Measurements from ENCODE around the gene LRRC71. TPM values are rescaled to one million over a fixed set of nuclear protein-coding genes. Genes with fewer than 3 reads are reported as not detected.

LRRC71 gene
- total and polyA plus RNA-seq, 10 of the 15 experiments (the other 5 are each of a cell fraction or from before 2014, with no cell fraction given), result not detected

DNA sequence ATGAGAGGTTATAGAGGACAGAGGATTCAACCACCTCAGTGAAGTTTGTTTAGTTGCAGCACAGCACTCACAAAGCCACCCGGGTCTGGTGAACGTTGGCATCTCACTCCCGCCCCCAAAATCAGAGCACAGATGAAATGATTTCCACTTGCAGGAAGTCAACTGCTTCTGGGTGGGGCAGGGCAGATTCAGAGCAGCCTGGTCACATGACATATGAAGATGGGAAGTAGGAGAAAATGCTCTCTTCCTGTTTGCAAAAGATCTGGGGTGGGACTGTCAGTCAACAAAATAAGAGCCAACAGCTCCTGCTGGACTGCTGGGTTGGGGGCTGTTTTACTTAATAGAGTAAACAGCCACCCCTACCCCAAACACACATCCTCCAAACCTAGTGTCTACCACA lies 43.2 kb downstream of the LRRC71 start:
- intact Hi-C loops (cut with micrococcal nuclease; ENCODE audit: unreplicated experiment) (no loop called here), in situ Hi-C loops (cut with MboI) (no loop called here)
- no peak overlapping the region for H3K4me3 ChIP-seq
- peaks cover 0 to 2% of the 10 kb centered on the region in 2 experiments; a peak in 1 of 4 replicates for H3K36me3 ChIP-seq (ENCODE audit: control insufficient read depth in 2 of 2, insufficient read depth in 2 of 2, low read length in 1 of 2)
- BruUV-seq (replicated peaks), result no TSS peak
- DNase-seq (ENCODE audit: low read depth, low spot score), result no peak
- H3K4me1 ChIP-seq (ENCODE audit: control insufficient read depth, insufficient read depth, low read length), result peaks cover 3% of the 10 kb centered on the region
- no peaks in the 10 kb centered on the region for H3K27me3 ChIP-seq (replicated peaks in 1 of 2; ENCODE audit: control insufficient read depth in 2 of 2, insufficient read depth in 2 of 2, low read length in 1 of 2)
- no peak overlapping the region for H3K9ac ChIP-seq (ENCODE audit: control insufficient read depth, insufficient read depth, low read length)
- no peak for FAIRE-seq
- ChIA-PET RAD21 (ENCODE audit: unreplicated experiment) (no interaction called here), POLR2A (no interaction called here), SMC1A (ENCODE audit: uncharacterized antibody, unreplicated experiment) (interaction anchor here (1.2 kb wide), 1 partner anchor 17 kb away, joined by 3 read pairs; no protein-coding TSS in a partner anchor), CTCF (interaction anchor here (0.7 kb wide), 1 partner anchor 111 kb away, joined by 4 read pairs; no protein-coding TSS in a partner anchor)
- H3K79me2 ChIP-seq (ENCODE audit: control insufficient read depth, insufficient read depth, low read length), result no peaks in the 10 kb centered on the region
- no peaks in the 10 kb centered on the region for H3K9me3 ChIP-seq (replicated peaks; ENCODE audit: control insufficient read depth, insufficient read depth, low read length)
- TF ChIP-seq, protein P1, sequence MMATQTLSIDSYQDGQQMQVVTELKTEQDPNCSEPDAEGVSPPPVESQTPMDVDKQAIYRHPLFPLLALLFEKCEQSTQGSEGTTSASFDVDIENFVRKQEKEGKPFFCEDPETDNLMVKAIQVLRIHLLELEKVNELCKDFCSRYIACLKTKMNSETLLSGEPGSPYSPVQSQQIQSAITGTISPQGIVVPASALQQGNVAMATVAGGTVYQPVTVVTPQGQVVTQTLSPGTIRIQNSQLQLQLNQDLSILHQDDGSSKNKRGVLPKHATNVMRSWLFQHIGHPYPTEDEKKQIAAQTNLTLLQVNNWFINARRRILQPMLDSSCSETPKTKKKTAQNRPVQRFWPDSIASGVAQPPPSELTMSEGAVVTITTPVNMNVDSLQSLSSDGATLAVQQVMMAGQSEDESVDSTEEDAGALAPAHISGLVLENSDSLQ (IDR thresholded peaks at IDR 0.05), result peak; percentile 45; the same call in 1 of the 2 replicates
- no peak for TF ChIP-seq MTA3 (IDR thresholded peaks at IDR 0.05; ENCODE audit: borderline replicate concordance, low read length)
- no peak for TF ChIP-seq SP1 (IDR thresholded peaks at IDR 0.05; ENCODE audit: low read depth, low read length)
- TF ChIP-seq JUNB (IDR thresholded peaks at IDR 0.05), result no peak
- no peak for TF ChIP-seq MYC (IDR thresholded peaks at IDR 0.05; ENCODE audit: insufficient read depth, insufficient read length, insufficient replicate concordance, low read length, severe bottlenecking)
- TF ChIP-seq RAD51 (IDR thresholded peaks at IDR 0.05), result peak; percentile 30; the same call in 1 of the 2 replicates
- peak overlapping the region; percentile 21 for H2AFZ ChIP-seq (ENCODE audit: control insufficient read depth, low read depth, low read length)
- WGBS (ENCODE audit: insufficient coverage, insufficient replicate concordance, low lambda C conversion rate, missing lambda C conversion rate), result 20% methylated on average over 3 of the region's 3 CpGs
- peak; percentile 31; the same call in 2 of the 3 replicates for ATAC-seq
- H3K27ac ChIP-seq (ENCODE audit: control insufficient read depth, insufficient read depth), result no peak overlapping the region
- no peaks in the 10 kb centered on the region for H4K20me1 ChIP-seq (ENCODE audit: control insufficient read depth, insufficient read depth)
- no peak overlapping the region for H3K4me2 ChIP-seq (ENCODE audit: control insufficient read depth, insufficient read depth)

DNA sequence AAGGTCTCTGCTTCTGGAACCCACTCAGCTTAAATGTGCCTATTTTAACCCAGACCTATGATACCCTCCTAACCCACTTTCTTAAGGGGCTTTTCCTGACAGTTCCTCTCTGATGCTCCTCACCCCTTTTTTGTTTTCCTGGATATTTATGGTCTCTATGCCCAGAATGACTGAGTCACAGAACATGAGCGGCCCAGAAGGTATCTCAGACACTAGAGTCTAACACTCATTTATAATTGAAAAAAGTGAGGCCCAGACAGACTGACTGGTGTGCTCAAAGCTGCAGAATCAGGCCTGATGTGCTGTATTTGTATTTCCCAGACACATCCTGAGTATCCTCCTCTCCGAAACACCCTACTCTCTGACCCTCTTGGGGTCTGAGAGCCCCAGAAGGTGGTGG lies 44.0 kb downstream of the LRRC71 start:
- ATAC-seq (no peak), FAIRE-seq (no peak), DNase-seq (ENCODE audit: low read depth, low spot score) (no peak)
- RAD21 ChIA-PET (ENCODE audit: unreplicated experiment), result no interaction called here
- H3K79me2 ChIP-seq (ENCODE audit: control insufficient read depth, insufficient read depth, low read length), result no peaks in the 10 kb centered on the region
- no peak overlapping the region for H3K9ac ChIP-seq (ENCODE audit: control insufficient read depth, insufficient read depth, low read length)
- no peaks in the 10 kb centered on the region for H3K9me3 ChIP-seq (replicated peaks; ENCODE audit: control insufficient read depth, insufficient read depth, low read length)
- intact Hi-C loops (cut with micrococcal nuclease; ENCODE audit: unreplicated experiment) (no loop called here), in situ Hi-C loops (cut with MboI) (no loop called here)
- no TSS peak for BruUV-seq (replicated peaks)
- H3K27ac ChIP-seq (ENCODE audit: control insufficient read depth, insufficient read depth), result no peak overlapping the region
- H3K4me3 ChIP-seq, result no peak overlapping the region
- no peak overlapping the region for H2AFZ ChIP-seq (ENCODE audit: control insufficient read depth, low read depth, low read length)
- CTCF ChIA-PET, result interaction anchor here (1.5 to 3.3 kb wide), 2 partner anchors 110 to 126 kb away, joined by 3 to 12 read pairs; no protein-coding TSS in a partner anchor
- no peaks in the 10 kb centered on the region; the same call in 1 of the 2 replicates for H3K4me1 ChIP-seq (ENCODE audit: control insufficient read depth, insufficient read depth, low read length)
- POLR2A ChIA-PET, result interaction anchor here (1.3 kb wide), 1 partner anchor 27 kb away, joined by 3 read pairs; no protein-coding TSS in a partner anchor
- 63% methylated on average over 2 of the region's 2 CpGs for WGBS (ENCODE audit: insufficient coverage, insufficient replicate concordance, low lambda C conversion rate, missing lambda C conversion rate)
- H4K20me1 ChIP-seq (ENCODE audit: control insufficient read depth, insufficient read depth), result no peaks in the 10 kb centered on the region
- peaks cover 0 to 3% of the 10 kb centered on the region in 2 experiments; a peak in 2 of 4 replicates for H3K36me3 ChIP-seq (ENCODE audit: control insufficient read depth in 2 of 2, insufficient read depth in 2 of 2, low read length in 1 of 2)
- no peak overlapping the region for H3K4me2 ChIP-seq (ENCODE audit: control insufficient read depth, insufficient read depth)
- SMC1A ChIA-PET (ENCODE audit: uncharacterized antibody, unreplicated experiment), result interaction anchor here (0.8 to 1.2 kb wide), 2 partner anchors 18 to 106 kb away, joined by 3 read pairs; no protein-coding TSS in a partner anchor
- TF ChIP-seq DPF2 (IDR thresholded peaks at IDR 0.05), result no peak
- TF ChIP-seq ZBED1 (IDR thresholded peaks at IDR 0.05; ENCODE audit: borderline replicate concordance), result no peak
- TF ChIP-seq NR2F1 (conservative IDR thresholded peaks at IDR 0.05), result no peak
- no peak for TF ChIP-seq SUZ12 (IDR thresholded peaks at IDR 0.05; ENCODE audit: unreplicated experiment)
- no peak for TF ChIP-seq POLR2AphosphoS2 (IDR thresholded peaks at IDR 0.05; ENCODE audit: low read depth, low read length)
- no peak for TF ChIP-seq JUND (IDR thresholded peaks at IDR 0.05; ENCODE audit: low read depth, low read length)
- H3K27me3 ChIP-seq (replicated peaks in 1 of 2; ENCODE audit: control insufficient read depth in 2 of 2, insufficient read depth in 2 of 2, low read length in 1 of 2), result no peaks in the 10 kb centered on the region

All from GM12878 (cell line).